ENCODE measurements around the gene USP28. TPM values are rescaled to one million over a fixed set of nuclear protein-coding genes. Genes with fewer than 3 reads are reported as not detected.

USP28 gene
- polyA plus RNA-seq, 3 donors = 38.2 to 48.2 (median 44.7) TPM

- DNase-seq (ENCODE audit: low read depth in 3 of 3, low spot score in 2 of 3) = no peak
These were observed 1.7 kb upstream of the USP28 start for GRCh38 chr11:113876798-113877669.

- DNase-seq (ENCODE audit: low read depth in 3 of 3, low spot score in 2 of 3) = no peak
These were observed 864 bp upstream of the USP28 start for GRCh38 chr11:113876074-113876797.

DNA sequence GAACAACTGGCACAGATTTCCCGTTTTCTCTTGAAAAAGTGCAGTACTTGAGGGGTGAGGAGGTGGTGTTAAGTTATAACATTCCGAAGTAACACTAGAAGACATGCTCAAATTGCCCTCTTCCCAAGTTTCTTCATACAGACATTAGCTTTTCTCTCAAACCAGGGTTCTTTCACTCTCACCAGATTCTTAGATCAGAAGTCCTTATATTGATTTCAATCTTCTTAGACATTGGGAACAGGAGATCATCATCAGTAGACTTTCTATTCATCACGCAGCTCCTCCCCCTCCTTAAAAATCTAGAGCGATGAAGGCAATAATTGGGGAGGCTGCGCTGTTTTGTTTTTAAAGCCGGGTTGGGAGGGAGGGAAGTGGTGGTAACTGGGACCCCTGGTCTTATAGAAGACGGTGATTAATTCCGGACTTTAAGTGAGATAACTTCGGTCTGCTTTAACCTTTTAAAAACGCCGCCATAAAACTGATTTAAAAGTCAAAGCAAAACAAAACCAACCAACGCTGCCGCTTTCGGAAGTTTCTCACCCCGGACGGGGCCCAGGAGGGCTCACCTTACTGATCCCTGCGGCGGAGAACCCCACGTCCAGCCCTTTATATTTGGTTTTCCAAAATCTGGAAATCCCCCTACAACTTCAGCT lies 665 bp downstream of the USP28 start:
- DNase-seq (ENCODE audit: low read depth in 3 of 3, low spot score in 2 of 3) = peak in 2 of 3 donors; percentile 31 to 41

- no peak for DNase-seq (ENCODE audit: low read depth in 3 of 3, low spot score in 2 of 3)
These were observed 1.3 kb downstream of the USP28 start for GRCh38 chr11:113874096-113874495.

DNA sequence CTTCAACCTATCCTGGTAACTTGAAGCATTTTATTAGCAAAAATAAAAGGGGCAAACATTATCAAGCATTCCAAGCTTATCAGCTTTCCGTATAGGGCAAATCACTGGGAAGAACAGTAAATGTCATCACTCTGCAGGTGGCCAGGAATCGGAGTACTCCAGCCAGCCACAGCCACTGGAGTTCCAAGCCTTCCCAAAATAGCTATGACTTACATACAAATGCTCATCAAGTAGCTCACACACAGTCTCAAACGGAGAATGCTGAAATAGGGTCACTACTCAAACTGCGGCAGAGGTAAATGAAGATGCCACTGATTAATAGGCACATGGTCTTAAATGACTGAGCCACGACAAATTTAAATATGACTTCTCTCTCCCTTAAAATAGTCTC lies 2.1 kb downstream of the USP28 start:
- DNase-seq (ENCODE audit: low read depth in 3 of 3, low spot score in 2 of 3) = no peak

GRCh38 chr11:113871336-113871735 lies 4.0 kb downstream of the USP28 start:
- DNase-seq (ENCODE audit: low read depth in 3 of 3, low spot score in 2 of 3) = no peak

- DNase-seq (ENCODE audit: low read depth in 3 of 3, low spot score in 2 of 3) = no peak
These were observed 7.4 kb downstream of the USP28 start for GRCh38 chr11:113867843-113868503.

DNA sequence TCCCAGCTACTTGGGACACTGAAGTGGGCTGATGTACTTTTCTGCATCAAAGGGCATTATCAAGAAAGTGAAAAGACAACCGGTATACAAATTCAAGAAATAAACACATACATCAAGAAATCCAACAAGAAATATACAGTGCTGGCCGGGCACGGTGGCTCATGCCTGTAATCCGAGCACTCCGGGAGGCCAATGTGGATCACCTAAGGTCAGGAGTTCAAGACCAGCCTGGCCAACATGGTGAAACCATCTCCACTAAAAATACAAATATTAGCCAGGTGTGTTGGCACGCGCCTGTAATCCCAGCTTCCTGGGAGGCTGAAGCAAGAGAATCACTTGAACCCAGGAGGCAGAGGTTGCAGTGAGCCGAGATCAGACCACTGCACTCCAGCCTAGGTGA lies 9.5 kb downstream of the USP28 start:
- DNase-seq (ENCODE audit: low read depth in 3 of 3, low spot score in 2 of 3) = no peak

GRCh38 chr11:113864410-113864809 lies 11.0 kb downstream of the USP28 start:
- DNase-seq (ENCODE audit: low read depth in 3 of 3, low spot score in 2 of 3) = no peak

- no peak for DNase-seq (ENCODE audit: low read depth in 3 of 3, low spot score in 2 of 3)
These were observed 12.9 kb downstream of the USP28 start for GRCh38 chr11:113862435-113862834.

DNA sequence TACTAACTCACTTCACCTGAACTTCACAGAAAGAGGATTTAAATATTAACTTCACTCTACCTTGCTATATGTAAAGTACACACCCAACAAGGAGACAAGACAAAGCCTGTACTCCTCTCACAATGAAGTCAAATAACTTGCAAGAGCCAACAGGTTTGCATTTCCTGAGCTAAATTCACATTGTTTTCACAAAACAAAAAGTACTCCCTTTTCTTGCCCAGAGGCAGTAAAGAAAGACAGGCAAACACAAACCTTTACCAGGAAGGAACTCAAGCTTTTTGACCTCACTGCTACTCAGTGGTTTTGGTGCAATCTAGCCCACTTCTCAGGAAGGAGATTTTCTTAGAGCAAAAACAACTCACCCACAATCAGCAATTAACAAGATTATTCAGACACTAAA lies 15.7 kb downstream of the USP28 start:
- no peak for DNase-seq (ENCODE audit: low read depth in 3 of 3, low spot score in 2 of 3)

GRCh38 chr11:113856966-113857759 lies 18.2 kb downstream of the USP28 start:
- DNase-seq (ENCODE audit: low read depth in 3 of 3, low spot score in 2 of 3) = no peak

- no peak for DNase-seq (ENCODE audit: low read depth in 3 of 3, low spot score in 2 of 3)
These were observed 19.6 kb downstream of the USP28 start for GRCh38 chr11:113855803-113856202.

DNA sequence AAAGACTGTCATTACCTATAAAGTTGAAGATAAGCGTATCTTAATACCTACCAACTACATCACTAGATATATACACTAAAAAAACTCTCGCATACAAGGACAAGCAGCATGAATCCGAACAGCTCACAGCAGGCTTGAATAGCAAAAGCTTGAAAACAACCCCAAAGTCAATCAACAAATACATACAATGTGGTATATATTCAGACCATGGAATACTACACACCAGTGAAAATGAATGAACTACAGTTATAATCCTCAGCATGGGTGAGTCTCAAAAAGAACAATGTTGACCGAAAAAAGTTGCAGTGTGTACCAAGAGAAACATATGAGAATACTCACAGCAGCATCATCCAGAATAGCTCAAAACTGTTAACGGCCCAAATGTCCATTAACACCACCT lies 25.2 kb downstream of the USP28 start:
- no peak for DNase-seq (ENCODE audit: low read depth in 3 of 3, low spot score in 2 of 3)

DNA sequence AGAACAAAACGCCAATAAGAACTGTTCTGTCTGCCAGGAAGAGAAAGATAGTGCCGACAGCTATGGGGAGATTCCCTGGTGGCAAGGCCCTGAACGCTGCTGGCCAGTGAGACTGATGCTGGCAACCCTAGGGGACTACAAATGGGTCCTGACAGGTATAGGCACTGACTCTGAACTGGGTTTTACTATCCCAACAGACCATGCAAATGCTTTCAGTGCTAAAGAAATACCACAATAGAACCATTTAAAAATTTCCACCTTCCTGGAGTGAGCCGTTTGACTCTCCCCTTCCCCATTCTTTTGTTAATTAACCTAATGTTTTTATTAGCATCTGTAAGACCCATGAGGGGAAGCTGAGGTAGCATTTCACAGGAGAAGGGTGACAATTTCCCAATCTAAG lies 25.7 kb downstream of the USP28 start:
- DNase-seq (ENCODE audit: low read depth in 3 of 3, low spot score in 2 of 3) = no peak

DNA sequence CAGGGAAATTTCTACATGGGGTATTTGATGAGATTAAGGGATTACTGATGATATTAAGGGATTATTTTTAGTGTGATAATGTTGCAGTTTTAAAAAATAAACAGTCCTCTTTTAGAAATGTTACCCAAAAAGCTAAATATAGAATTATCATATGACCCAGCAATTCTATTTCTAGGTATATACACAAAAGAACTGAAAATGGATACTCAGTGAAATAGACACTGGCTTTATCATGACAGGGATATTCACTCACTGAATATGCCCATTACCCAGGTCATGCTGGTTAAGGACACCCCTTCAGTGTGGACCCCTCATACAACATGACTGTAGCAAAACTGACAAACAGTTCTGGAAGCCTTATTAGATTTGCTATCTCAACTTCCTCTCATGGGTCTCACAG lies 27.8 kb downstream of the USP28 start:
- DNase-seq (ENCODE audit: low read depth in 3 of 3, low spot score in 2 of 3) = no peak

DNA sequence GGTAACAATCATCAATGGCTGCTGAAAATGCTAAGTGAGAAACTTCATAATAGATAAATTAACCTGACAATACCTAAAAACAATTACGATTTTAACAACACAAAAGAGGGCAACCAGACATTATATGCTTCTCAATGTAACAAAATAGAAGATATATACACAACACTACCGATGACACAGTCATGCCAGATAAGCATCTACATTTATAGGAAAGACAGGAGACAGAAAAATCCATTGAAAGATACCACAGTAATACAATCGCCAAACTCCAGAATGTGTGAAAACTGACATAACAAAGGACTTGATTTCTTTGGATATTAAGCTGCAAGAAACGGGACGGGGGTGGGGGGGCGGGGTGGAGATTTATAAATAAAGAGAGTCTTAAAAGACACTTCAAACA lies 28.3 kb downstream of the USP28 start:
- no peak for DNase-seq (ENCODE audit: low read depth in 3 of 3, low spot score in 2 of 3)

GRCh38 chr11:113841691-113842090 lies 33.7 kb downstream of the USP28 start:
- no peak for DNase-seq (ENCODE audit: low read depth in 3 of 3, low spot score in 2 of 3)

- DNase-seq (ENCODE audit: low read depth in 3 of 3, low spot score in 2 of 3) = no peak
These were observed 34.3 kb downstream of the USP28 start for GRCh38 chr11:113840932-113841664.

DNA sequence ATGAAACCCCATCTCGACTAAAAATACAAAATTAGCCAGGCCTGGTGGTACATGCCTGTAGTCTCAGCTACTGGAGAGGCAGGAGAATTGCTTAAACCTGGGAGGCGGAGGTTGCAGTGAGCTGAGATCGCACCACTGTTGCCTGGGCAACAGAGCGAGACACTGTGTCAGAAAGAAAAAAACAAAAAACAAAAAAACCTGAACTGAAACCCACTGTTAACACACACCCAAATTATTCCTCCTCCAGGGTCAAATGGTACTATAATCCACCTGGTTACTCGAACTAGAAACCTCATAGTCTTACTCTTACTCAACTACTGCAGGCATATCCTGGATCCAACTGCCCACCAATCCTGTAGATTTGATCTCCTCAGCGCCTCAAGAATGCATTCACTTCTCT lies 35.5 kb downstream of the USP28 start:
- no peak for DNase-seq (ENCODE audit: low read depth in 3 of 3, low spot score in 2 of 3)

Data from right renal cortex interstitium (tissue), 3 donors.